Neural cell (in vitro differentiated cells): ENCODE measurements around the gene ITGA1.

Source experiments
- EP300 ChIP-seq: fragments of 450-650 bp; conservative IDR thresholded peaks from 2 replicates; pipeline ENCODE4 v1.6.1; 2014; ENCODE audit warnings: antibody characterized with exemption, mild to moderate bottlenecking, moderate library complexity; ENCODE audit not compliant: poor library complexity, severe bottlenecking
- EZH2 ChIP-seq: fragments of 200-600, 300-800 bp; shearing (Covaris generic), sonication (generic); IDR thresholded peaks from 2 replicates; pipeline ENCODE4 v1.6.1; 2014; ENCODE audit warnings: antibody characterized with exemption, low read length, borderline replicate concordance, mild to moderate bottlenecking; ENCODE audit not compliant: insufficient read depth, poor library complexity, severe bottlenecking
- POLR2AphosphoS5 ChIP-seq: IDR thresholded peaks from 2 replicates; pipeline ENCODE4 v1.6.1; 2012
- RAD21 ChIP-seq: fragments of 450-650 bp; conservative IDR thresholded peaks from 2 replicates; pipeline ENCODE4 v1.6.1; 2014; ENCODE audit warnings: antibody characterized with exemption, mild to moderate bottlenecking, moderate library complexity
- TAF1 ChIP-seq: IDR thresholded peaks from 2 replicates; pipeline ENCODE4 v1.6.1; 2012; ENCODE audit warnings: low read depth
- TF ChIP-seq, protein P1 (sequence below): fragments of 450-650 bp; IDR thresholded peaks from 2 replicates; pipeline ENCODE4 v1.5.1; 2014; ENCODE audit warnings: antibody characterized with exemption, mild to moderate bottlenecking, moderate library complexity; ENCODE audit not compliant: poor library complexity, severe bottlenecking
- TF ChIP-seq, protein P2 (sequence below): IDR thresholded peaks from 2 replicates; pipeline ENCODE4 v1.6.1; 2012; ENCODE audit warnings: borderline replicate concordance

DNA sequence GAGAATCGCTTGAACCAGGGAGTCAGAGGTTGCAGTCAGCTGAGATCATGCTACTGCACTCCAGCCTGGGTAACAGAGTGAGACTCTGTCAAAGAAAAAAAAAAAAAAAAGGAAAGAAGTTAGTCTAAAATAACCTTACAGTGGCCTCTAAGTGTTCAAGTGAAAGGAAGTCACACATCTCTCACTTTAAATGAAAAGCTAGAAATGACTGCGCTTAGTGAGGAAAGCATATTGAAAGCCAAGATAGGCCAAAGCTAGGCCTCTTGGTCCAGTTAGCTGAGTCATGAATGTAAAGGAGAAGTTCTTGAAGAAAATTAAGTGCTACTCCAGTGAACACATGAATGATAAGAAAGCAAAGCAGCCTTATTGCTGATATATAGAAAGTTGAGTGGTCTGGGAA lies 38.1 kb downstream of the ITGA1 start:
- TF ChIP-seq, protein P1, sequence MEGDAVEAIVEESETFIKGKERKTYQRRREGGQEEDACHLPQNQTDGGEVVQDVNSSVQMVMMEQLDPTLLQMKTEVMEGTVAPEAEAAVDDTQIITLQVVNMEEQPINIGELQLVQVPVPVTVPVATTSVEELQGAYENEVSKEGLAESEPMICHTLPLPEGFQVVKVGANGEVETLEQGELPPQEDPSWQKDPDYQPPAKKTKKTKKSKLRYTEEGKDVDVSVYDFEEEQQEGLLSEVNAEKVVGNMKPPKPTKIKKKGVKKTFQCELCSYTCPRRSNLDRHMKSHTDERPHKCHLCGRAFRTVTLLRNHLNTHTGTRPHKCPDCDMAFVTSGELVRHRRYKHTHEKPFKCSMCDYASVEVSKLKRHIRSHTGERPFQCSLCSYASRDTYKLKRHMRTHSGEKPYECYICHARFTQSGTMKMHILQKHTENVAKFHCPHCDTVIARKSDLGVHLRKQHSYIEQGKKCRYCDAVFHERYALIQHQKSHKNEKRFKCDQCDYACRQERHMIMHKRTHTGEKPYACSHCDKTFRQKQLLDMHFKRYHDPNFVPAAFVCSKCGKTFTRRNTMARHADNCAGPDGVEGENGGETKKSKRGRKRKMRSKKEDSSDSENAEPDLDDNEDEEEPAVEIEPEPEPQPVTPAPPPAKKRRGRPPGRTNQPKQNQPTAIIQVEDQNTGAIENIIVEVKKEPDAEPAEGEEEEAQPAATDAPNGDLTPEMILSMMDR, result no peak
- TF ChIP-seq, protein P2, sequence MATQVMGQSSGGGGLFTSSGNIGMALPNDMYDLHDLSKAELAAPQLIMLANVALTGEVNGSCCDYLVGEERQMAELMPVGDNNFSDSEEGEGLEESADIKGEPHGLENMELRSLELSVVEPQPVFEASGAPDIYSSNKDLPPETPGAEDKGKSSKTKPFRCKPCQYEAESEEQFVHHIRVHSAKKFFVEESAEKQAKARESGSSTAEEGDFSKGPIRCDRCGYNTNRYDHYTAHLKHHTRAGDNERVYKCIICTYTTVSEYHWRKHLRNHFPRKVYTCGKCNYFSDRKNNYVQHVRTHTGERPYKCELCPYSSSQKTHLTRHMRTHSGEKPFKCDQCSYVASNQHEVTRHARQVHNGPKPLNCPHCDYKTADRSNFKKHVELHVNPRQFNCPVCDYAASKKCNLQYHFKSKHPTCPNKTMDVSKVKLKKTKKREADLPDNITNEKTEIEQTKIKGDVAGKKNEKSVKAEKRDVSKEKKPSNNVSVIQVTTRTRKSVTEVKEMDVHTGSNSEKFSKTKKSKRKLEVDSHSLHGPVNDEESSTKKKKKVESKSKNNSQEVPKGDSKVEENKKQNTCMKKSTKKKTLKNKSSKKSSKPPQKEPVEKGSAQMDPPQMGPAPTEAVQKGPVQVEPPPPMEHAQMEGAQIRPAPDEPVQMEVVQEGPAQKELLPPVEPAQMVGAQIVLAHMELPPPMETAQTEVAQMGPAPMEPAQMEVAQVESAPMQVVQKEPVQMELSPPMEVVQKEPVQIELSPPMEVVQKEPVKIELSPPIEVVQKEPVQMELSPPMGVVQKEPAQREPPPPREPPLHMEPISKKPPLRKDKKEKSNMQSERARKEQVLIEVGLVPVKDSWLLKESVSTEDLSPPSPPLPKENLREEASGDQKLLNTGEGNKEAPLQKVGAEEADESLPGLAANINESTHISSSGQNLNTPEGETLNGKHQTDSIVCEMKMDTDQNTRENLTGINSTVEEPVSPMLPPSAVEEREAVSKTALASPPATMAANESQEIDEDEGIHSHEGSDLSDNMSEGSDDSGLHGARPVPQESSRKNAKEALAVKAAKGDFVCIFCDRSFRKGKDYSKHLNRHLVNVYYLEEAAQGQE, result no peak
- TF ChIP-seq TAF1 (no peak), RAD21 (no peak), EP300 (no peak), EZH2 (no peak), POLR2AphosphoS5 (no peak)
